GM21360 (cell line): Measurements from ENCODE around the gene KRT71.
"Not testable (repeated sequence)": the region's sequence is repeated elsewhere in the genome, so short reads cannot be mapped to it uniquely, and the experiment has no call there.

Experiments
- ATAC-seq: cut with Tn5 transposase; IDR thresholded peaks from one replicate; pipeline ENCODE4 v1.9.1; 2021; ENCODE audit warnings: mild to moderate bottlenecking, moderate library complexity; ENCODE audit not compliant: unreplicated experiment

Gene KRT71

DNA sequence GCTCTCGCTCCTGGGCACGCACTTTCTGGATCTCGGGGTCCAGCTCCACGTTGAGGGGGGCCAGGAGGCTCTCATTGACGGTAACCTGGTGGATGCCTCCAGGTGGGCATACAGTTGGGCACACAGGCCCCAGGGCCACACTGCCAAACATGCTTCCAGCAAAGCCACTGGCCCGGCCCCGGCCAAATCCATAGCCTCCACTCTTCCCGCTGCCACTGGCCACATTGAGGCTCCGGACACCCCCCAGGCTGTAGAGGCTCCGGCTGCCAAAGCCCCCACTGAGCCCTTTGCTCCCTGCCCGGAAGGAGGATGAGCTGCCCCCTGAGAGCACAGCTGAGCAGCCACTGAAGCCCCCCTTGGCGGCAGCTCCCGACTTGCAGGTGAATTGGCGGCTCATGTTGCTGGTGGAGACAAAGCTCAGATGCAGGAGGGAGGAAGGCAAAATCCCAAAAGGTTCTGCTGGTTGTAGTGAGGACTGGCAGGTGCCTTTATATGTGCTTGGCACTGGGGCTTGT, at the start of gene KRT71:
Gene KRT71 (minus strand): TSS at position 465 of the 515 bp plus-strand sequence. CDS start 68 bp downstream, at position 397.
- no peak for ATAC-seq

DNA sequence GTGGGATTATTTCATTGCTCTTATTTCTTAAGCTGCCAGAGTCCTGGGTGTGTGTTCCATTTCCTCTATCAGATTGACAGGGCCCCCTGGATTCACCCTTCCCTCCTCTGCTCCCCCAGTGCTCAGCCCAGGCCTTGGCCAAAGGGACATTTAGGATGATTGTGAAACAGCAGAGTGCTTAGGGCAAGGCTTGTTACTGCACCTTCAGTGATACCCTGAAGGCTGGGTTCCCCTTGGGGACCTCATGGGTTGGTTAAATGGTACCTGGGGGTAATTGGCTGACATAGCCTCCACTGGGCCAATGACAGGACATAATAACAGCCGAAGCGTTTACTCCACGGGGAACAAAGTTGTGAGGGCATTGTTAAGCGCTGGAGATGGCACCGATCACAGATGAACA, 49.6 kb upstream of the KRT71 start:
- ATAC-seq = no peak

DNA sequence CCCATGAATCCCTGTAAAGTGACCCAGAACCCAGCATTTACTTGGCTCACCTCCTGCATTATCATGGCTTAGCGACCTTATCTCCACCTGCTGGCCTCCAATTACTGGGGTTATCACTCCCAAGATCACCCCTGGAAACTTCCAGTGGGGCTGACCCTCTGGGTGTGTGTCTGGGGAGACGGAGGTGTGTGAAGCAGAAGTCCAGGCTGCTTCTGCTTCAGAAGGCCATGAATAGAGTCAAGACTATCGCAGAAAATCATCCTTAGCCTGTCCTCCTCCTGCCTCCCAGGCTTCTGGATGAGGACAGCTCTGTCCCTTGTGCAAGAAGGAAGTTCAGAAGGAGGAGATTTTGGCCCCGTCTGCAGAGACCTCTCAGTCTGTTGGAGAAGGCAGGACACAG, 48.7 kb upstream of the KRT71 start:
- no peak for ATAC-seq

DNA sequence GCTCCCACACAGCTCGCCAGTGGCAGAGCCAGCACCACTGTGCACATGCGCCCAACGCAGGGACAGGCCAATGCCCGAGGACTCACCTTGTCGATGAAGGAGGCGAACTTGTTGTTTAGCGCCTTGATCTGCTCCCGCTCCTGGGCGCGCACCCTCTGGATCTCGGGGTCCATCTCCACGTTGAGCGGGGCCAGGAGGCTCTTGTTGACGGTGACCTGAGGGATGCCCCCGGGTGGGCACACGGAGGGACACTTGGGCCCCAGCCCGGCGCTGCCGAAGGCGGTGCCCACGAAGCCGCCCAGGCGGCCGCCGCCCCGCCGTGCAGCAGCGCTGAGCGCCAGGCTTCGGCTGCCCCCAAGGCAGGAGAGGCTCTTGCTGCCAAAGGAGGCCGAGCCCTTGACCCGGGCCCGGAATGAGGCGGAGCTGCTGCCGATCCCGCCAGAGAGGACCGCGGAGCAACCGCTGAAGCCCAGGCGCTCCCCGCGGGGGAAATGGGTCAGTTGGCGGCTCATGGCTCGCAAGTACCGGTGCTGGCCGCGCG, 48.1 kb upstream of the KRT71 start, which contains the start of gene KRT72:
Gene KRT72 (minus strand): TSS at position 523 of the 541 bp plus-strand sequence. CDS start 11 bp downstream, at position 512.
- no peak for ATAC-seq

DNA sequence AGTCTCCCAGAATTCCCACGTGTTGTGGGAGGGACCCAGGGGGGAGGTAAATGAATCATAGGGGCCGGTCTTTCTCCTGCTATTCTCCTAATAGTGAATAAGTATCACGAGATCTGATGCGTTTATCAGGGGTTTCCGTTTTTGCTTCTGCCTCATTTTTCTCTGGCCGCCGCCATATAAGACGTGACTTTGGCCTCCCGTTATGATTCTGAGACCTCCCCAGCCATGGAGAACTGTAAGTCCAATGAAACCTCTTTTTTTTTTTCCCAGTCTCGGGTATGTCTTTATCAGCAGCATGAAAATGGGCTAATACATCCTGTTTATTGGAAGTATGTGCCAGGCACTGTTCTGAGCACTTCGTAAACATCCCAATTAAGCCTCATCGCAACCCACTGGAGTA, 47.5 kb upstream of the KRT71 start:
- ATAC-seq = no peak

DNA sequence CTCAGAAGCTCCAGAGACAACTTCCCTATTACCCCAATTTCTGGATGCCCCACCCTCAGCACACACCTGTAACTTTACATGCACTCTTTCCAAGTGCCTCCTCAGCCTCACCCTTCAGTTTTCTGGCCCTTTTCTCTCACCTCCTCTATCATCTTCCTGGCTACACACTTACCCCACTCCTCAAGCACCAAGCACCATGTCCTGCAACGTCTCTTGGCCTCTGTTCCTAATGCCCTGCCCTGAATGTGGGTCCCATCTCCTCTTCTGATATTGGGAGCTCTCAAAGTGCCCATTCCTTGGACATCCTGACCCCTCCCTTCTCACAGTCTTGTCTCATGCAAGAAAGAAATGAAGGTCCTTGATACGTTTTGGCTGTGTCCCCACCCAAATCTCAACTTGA, 47.1 kb upstream of the KRT71 start:
- no peak for ATAC-seq

DNA sequence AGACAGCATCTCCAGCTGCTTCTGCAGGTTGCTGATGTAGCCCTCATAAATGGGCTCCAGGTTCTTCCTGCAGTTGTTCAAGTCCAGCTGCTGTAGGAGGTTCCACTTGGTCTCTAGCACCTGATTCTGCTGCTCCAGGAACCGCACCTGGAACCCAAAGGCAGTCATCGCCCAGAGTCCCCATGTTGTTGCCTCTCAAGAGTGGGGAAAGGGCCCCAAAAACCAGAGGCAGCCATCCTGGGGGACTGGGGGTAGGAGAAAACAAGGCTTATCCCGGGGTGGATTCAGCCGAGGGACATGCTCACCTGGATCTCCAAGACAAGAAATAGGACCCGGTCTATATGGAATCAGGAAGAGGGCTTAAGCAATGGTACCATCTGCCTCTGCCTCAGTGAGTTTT, 46.0 kb upstream of the KRT71 start:
- no peak for ATAC-seq

DNA sequence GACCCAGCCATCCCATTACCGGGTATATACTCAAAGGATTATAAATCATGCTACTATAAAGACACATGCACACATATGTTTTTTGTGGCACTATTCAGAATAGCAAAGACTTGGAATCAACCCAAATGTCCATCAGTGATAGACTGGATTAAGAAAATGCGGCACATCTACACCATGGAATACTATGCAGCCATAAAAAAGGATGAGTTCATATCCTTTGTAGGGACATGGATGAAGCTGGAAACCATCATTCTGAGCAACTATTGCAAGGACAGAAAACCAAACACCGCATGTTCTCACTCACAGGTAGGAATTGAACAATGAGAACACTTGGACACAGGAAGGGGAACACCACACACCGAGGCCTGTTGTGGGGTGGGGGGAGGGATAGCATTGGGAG, 41.3 kb upstream of the KRT71 start:
- ATAC-seq = not testable (repeated sequence)

DNA sequence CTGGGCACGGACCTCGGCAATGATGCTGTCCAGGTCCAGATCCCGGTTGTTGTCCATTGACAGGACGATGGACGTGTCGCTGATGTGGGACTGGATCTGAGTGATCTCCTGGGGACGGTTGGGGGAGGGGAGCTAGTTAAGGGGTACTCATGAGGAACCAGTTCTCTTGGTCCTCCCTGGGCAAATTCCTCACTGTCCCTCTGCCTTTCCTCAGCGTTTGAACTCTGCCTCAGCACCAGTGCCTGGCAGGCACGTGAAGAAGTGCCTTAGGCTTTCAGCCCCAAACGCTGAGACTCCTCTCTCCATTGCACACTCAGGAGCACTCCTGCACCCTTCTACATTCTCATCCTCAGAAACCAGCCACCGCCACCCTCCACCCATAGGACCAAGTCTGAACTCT, 38.6 kb upstream of the KRT71 start:
- ATAC-seq = no peak

DNA sequence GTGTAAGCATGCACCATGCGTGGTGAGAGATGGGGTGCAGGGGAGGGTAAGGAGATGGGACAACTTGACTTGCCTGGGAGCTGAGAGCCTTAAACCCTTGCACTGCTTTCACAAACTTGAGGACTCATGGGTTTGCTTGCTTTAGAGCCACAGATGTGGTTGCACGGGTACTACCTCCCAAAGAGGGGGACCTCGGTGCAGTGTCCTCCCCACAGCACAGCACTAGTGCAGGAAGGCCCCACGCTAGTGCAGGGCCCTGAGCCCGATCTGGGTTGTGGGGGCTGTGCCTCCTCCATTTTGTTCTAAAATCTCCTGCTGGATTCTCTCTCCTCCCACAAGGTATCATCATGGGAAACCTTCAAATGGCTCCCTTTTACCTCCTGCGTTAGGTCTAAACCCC, 37.1 kb upstream of the KRT71 start:
- ATAC-seq = no peak

DNA sequence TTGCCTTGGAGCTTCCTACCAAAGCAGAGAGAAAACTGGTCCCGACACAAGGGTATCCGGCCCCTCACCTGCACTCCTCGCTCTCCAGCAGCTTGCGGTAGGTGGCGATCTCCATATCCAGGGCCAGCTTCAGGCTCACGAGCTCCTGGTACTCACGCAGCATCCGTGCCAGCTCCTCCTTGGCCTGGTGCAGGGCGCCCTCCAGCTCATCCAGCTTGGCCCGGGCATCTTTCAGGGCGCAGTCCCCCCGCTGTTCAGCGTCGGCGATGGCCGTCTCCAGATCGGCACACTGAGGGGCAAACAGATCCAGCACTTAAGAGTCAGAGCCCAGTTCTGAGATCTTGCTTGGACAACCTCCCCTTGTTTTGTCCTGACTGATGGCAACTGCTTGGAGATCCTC, 34.6 kb upstream of the KRT71 start:
- no peak for ATAC-seq

DNA sequence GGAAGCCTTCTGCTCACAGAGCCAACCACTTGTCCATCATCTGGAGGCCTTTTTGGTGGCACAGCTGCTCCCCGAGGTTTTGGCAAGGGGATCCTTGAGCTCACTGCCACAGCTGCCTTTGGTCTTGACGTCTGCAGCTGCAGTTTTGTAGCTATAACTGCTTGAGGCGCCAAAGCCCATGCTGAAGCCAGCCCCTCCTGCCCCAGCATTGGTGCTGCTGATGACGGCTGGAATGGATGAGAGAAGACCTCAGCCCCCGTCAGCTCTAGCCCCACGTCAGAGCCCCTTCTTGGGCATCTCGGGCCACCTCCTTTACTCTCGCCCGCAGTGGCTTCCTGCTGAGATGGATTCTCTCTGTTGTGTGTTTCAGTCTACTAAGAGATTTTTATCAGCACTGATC, 33.0 kb upstream of the KRT71 start:
- no peak for ATAC-seq

DNA sequence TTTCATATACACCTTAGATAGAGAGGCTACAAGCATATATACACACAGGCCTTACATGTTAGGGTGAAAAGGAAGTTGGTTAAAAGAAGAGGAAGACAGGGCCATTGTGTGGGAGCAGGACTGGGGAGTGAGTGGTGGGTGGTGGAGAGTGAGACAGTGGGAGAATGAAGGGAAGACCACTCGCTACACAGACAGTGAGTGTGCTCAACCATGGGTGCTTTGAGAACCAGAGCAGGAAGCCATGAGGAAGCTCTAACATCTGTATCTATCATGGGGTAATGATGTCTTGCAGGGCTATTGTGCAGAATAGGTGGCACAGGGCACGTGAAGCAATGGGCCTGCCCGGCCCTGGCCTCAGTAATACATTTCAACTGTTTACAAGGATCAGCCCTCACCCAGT, 32.1 kb upstream of the KRT71 start:
- no peak for ATAC-seq

DNA sequence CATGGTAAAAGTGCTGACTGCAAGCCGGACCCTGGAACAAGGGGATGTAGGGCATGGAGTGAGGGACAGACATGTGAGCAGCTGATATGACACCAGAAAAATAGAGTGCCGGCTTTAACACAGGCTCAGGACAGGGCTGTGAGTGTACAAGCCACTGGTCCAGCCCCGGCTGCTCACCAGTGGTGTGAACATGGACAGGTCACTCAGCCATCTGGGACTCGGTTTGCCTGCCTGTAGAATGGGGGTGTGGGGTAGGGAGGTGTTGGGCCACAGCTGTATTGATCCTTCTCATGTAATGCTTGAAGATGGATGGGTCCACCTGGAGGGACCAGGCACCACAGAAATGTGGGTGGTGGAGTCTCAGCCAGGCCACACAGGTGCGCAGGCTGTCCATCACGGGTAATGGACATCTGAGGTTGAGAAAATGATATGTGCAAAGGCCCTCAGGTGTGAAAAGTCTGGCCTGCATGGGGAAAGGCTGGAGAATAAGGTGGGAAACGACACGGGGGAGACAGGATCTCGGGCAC, 31.3 kb upstream of the KRT71 start:
- ATAC-seq = no peak

DNA sequence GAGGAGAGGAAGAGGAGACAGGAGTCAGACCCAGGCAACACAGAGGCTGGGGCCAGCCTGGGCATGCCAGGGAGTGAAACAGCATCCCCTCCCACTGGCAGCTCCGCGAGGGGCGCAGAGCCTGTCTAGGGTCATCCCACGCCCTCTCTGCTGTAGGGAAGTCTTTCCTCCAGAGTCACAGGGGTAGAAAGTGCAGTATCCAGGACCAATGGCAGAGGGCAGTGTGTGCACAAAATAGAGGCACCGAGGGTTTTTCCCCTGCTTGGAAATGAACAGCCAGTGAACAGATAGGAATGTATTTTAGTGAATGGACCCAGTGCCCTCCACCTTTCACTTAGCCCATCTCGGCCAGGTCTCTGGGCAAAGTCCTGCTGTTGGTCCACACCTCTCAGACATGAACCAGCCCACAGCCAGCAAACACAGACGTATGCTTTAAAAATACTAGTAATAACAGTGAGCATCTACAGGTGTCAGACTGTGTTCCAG, 30.1 kb upstream of the KRT71 start:
- ATAC-seq = no peak

DNA sequence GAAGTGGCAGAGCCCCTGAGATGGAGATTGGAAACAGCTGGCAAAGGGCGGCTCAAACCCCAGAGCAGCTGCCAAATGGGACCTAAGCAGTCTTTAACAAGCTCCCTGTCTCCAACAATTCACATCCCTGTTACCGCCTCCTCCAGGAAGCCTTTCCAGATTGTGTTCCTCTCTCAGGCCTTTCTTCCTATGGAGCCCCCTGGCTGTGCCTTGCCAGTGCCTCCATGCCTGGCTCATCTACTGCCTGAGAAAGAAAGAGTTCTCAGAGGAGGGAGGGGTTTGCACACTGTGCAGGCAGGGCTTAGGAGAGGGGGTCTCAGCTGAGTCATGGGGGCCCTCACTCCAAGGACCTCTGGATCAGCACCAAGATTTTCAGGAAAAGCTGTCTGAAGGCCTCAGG, 29.5 kb upstream of the KRT71 start:
- ATAC-seq = no peak

DNA sequence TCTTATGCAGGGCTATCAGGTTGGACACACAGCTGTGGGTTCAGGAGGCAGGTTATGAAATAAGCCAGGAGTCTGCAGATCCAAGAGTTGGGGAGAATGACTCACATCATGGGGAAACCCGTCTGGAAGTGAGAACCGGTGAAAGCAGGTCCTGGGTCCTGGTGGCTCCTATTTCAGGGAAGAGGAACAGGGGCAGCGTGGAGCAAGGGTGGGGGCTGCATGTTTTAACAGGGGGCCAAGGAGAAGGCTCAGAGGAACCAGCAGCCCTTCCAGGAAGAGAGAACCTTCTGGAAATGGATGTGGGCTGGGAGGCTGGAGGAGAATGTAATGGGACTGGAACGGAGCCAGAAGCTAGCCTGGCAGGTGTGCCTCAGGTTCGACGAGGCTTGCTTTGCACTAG, 28.5 kb upstream of the KRT71 start:
- no peak for ATAC-seq

DNA sequence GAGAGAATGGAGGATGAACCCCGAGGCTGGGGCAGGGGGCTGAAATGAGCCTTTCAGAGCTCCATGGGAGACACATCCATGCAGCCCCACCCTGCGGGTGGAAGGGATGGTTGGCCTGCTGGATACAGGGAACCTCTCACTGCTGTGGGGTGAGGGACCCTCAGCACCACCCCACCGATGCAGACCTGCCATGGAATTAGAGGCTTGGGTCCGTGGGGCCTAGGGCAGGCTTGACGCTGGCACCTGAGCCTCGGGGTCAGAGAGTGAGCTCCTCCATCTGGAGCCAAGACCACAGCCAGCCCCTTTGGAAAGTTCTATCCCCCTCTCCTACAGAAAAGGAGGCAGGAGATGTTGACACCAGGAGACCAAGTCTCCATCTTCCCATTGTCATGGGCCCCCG, 28.1 kb upstream of the KRT71 start:
- ATAC-seq = no peak

DNA sequence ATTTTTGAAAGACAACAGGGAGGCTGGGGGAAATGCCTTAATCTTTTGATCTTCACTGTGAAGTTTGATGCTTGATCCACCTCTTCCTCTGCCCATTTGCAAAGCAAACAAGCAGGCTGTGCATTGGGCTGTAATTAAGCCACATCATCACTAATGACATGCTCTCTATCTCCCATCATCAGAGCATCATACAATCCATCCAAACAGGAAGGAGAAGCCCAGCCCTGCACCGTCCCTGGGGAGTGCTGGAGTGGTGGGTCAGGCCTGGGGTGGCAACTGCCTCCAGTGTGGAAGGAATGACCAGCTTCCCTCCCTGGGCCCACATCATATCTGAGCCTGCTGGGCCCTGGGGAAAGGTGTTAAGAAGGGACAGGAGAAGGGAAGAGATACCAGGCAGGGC, 27.6 kb upstream of the KRT71 start:
- ATAC-seq = no peak

DNA sequence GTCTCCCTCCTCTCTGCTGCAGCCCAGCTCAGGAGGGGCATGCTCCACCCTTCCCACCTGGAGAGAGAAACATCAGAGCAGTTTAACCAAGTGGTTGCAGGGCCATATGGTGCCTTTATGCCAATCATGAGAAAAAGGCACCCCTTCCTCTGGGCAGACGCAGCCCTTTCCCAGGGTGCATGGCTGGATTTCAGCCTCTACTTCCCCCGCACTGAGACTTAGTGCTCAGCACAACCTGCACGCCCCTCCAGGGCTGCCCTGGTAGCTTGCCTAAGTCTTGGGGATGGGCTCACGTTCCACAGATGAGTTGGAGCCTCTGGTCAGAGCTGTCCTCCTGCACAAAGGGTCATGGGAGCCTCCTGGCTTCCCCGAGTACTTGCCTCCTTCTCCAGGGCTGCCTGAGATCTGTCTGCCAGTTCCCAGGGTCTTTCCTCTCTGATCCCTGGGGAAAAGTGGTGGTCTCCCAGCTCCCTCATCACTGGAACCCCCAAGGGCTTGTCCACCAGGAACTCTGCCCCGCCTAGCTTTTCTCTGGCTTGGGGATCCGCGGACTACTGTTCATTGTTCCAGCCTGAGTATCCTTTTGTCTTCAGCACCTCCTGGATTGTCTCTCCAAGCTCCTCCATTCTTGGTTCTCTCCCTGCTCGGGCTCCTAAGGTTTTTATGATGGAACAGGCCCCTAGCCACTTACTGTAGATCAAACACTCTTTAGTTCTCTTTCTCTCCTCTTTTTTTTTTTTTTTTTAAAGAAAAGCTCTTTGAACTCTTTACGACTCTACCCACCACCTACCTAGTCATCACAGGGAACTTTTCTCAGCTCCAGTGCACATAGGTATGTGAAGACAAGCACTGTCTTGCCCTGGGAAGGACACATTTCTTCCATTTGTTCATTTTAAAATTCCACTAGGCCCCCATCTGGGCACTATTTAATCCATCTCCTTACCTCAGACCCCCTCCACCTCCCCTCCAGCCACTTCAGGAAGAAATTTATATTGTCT, 26.8 kb upstream of the KRT71 start:
- no peak for ATAC-seq

DNA sequence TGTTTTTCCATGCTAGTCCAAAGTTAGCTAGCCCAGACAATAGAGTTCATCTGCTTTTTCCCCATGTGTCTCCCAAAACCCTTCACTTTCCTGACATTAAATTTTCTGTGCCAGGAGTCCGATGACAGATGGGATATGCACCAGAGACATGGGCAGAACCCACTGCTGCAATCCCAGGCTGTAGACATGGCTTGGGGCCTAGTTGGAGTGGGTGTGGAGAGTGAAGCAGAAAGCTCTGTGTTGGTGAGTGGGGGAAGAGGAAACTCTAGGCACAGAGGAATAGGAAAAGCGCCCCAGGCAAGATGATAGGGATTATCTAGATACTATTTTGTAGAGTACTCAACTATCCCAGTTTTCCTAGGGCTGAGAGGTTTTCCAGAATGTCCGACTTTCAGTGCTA, 25.5 kb upstream of the KRT71 start:
- ATAC-seq = no peak

DNA sequence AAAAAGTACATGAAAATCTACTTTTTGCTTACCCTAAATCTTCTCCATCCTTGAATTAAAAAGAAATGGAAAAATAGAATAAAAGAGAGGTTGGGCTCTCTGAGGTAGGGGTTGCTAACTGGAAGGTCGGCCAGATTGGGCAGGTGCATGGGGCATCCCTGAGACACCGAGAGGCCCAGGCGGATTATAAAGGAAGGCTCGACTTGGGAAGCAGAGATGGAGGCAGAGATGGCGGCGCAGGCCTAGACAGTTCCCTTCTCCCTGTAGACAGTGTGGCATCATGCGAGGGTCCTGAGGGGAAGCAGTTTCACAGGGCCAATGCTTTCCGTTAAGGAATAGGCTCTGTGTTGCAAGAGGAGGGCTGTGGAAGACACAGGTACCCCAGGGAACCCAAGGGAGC, 24.4 kb upstream of the KRT71 start:
- ATAC-seq = no peak
